ENCODE results near the gene MSMB. TPM values are rescaled to one million over a fixed set of nuclear protein-coding genes. Genes with fewer than 3 reads are reported as not detected.

The MSMB gene
- total and polyA plus RNA-seq, 9 of the 15 experiments (the other 6 are each of a cell fraction or from before 2014, with no cell fraction given), result 0.21 to 0.60 TPM; not detected in 7

DNA sequence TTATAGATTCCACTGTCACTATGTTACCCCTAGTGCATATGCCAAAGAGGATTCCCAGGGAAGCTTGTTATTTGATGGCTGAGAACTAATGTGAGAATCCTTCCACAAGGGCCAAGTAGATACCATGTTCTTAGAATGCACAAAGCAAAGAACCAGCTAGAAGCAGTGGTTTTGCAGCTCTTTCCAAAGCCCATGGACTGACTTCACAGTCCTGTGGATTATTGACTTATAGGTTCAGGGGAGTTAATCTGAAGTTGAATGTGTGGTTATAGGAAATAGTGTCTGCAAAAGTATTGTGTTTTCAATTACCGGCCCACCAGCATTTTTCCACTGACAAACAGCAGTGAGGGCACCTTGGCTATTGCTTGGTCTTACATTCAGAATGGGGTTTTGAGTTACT is 45.5 kb downstream of the MSMB start:
- H3K9ac ChIP-seq (ENCODE audit: insufficient read depth in 1 of 2, low read depth in 2 of 2, low read length in 2 of 2), result peak overlapping the region in 1 of 2 experiments; percentile 31; a peak in 2 of 4 replicates
- no peak for FAIRE-seq
- peak overlapping the region; percentile 86 for H3K27ac ChIP-seq (ENCODE audit: extremely low read depth, low read depth, low read length)
- no peak for DNase-seq (ENCODE audit: extremely low read depth in 1 of 4, low spot score in 3 of 4)
- H3K4me2 ChIP-seq (ENCODE audit: insufficient read depth, low read length), result peak overlapping the region; percentile 57
- H3K4me3 ChIP-seq, result no peak overlapping the region
- H3K36me3 ChIP-seq (ENCODE audit: control insufficient read depth, insufficient read depth, low read length), result peaks cover 81% of the 10 kb centered on the region
- peaks cover 16 to 41% of the 10 kb centered on the region in 2 experiments; a peak in 4 of 5 replicates for H3K4me1 ChIP-seq (replicated peaks in 1 of 2; ENCODE audit: control insufficient read depth in 2 of 2, insufficient read depth in 2 of 2, low read length in 2 of 2)
- H3K27me3 ChIP-seq (ENCODE audit: control insufficient read depth in 2 of 2, insufficient read depth in 2 of 2, low read length in 2 of 2), result no peaks in the 10 kb centered on the region
- no peaks in the 10 kb centered on the region for H4K20me1 ChIP-seq (replicated peaks; ENCODE audit: control insufficient read depth, insufficient read depth, low read length)
- TF ChIP-seq, protein P1, sequence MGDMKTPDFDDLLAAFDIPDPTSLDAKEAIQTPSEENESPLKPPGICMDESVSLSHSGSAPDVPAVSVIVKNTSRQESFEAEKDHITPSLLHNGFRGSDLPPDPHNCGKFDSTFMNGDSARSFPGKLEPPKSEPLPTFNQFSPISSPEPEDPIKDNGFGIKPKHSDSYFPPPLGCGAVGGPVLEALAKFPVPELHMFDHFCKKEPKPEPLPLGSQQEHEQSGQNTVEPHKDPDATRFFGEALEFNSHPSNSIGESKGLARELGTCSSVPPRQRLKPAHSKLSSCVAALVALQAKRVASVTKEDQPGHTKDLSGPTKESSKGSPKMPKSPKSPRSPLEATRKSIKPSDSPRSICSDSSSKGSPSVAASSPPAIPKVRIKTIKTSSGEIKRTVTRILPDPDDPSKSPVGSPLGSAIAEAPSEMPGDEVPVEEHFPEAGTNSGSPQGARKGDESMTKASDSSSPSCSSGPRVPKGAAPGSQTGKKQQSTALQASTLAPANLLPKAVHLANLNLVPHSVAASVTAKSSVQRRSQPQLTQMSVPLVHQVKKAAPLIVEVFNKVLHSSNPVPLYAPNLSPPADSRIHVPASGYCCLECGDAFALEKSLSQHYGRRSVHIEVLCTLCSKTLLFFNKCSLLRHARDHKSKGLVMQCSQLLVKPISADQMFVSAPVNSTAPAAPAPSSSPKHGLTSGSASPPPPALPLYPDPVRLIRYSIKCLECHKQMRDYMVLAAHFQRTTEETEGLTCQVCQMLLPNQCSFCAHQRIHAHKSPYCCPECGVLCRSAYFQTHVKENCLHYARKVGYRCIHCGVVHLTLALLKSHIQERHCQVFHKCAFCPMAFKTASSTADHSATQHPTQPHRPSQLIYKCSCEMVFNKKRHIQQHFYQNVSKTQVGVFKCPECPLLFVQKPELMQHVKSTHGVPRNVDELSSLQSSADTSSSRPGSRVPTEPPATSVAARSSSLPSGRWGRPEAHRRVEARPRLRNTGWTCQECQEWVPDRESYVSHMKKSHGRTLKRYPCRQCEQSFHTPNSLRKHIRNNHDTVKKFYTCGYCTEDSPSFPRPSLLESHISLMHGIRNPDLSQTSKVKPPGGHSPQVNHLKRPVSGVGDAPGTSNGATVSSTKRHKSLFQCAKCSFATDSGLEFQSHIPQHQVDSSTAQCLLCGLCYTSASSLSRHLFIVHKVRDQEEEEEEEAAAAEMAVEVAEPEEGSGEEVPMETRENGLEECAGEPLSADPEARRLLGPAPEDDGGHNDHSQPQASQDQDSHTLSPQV (IDR thresholded peaks at IDR 0.05), result 0 out of 2 replicates have a peak, but pooled peaks have one; percentile 17
- TF ChIP-seq GTF2A2 (tag; IDR thresholded peaks at IDR 0.05), result peak; percentile 51; the same call in 1 of the 2 replicates
- TF ChIP-seq ZNF507 (tag; conservative IDR thresholded peaks at IDR 0.05), result no peak
- TF ChIP-seq EHMT2 (IDR thresholded peaks at IDR 0.05), result 0 out of 2 replicates have a peak, but pooled peaks have one; percentile 54
- no peak for TF ChIP-seq POU5F1 (IDR thresholded peaks at IDR 0.05; ENCODE audit: borderline replicate concordance, low read depth, low read length, partially characterized antibody)
- TF ChIP-seq ETV6 (IDR thresholded peaks at IDR 0.05; ENCODE audit: borderline replicate concordance in 1 of 2, low read depth in 2 of 2, low read length in 1 of 2), result 0 out of 4 replicates have a peak, but pooled peaks of 1 of the 2 experiments have one; percentile 12
- no peak for TF ChIP-seq ETV6 (CRISPR knock-in tag; IDR thresholded peaks at IDR 0.05; ENCODE audit: borderline replicate concordance)
- peak; percentile 9; the same call in 1 of the 2 replicates for TF ChIP-seq ZNF668 (CRISPR knock-in tag; IDR thresholded peaks at IDR 0.05)
- 0 out of 2 replicates have a peak, but pooled peaks have one; percentile 19 for TF ChIP-seq KDM2B (CRISPR knock-in tag; IDR thresholded peaks at IDR 0.05)
- 0 out of 2 replicates have a peak, but pooled peaks have one; percentile 23 for TF ChIP-seq MTA3 (IDR thresholded peaks at IDR 0.05; ENCODE audit: borderline replicate concordance)
- TF ChIP-seq, protein P2, sequence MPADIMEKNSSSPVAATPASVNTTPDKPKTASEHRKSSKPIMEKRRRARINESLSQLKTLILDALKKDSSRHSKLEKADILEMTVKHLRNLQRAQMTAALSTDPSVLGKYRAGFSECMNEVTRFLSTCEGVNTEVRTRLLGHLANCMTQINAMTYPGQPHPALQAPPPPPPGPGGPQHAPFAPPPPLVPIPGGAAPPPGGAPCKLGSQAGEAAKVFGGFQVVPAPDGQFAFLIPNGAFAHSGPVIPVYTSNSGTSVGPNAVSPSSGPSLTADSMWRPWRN (IDR thresholded peaks at IDR 0.05; ENCODE audit: low read depth), result 0 out of 2 replicates have a peak, but pooled peaks have one; percentile 25
- in situ Hi-C loops (cut with MboI) (no loop called here), intact Hi-C loops (cut with micrococcal nuclease) (loop anchor here (2.0 kb wide), 1 partner anchor 18 kb away; no protein-coding TSS in a partner anchor)
- H3K79me2 ChIP-seq (ENCODE audit: control insufficient read depth, insufficient read depth, low read length), result peaks cover 50% of the 10 kb centered on the region
- 42% methylated on average over 1 of the region's 1 CpG for WGBS (ENCODE audit: insufficient coverage, low coverage, missing lambda C conversion rate)
- 0 out of 2 replicates have a peak, but pooled peaks cover 2% of the 10 kb centered on the region for H3K9me3 ChIP-seq (replicated peaks; ENCODE audit: control insufficient read depth, insufficient read depth, low read depth, low read length)
- ATAC-seq, result peak; percentile 9
- CTCF ChIA-PET (ENCODE audit: low intra/inter-chr PET ratio), result no interaction called here
- H3K9me1 ChIP-seq (ENCODE audit: control insufficient read depth, insufficient read depth, low read length), result no peaks in the 10 kb centered on the region
- POLR2A ChIA-PET, result interaction anchor here (1.0 to 2.9 kb wide), 6 partner anchors 9 to 29 kb away, joined by 4 to 37 read pairs (median 8); partner anchors contain the start of gene NCOA4
- no TSS peak for BruUV-seq (replicated peaks)
- H2AFZ ChIP-seq (ENCODE audit: low read depth, low read length), result no peak overlapping the region
